Dermis blood vessel endothelial cell (primary cell): ENCODE results near the gene VEPH1. TPM values are rescaled to one million over a fixed set of nuclear protein-coding genes. Genes with fewer than 3 reads are reported as not detected.

Experiments used
- DNase-seq: peaks from one replicate; pipeline ENCODE4 v3.0.0; 2010
- total RNA-seq: library from RNA; depleted of rRNA; stranded (reverse); fragments of >200 nt; gene quantifications from 2 replicates; pipeline ENCODE4 v1.2.3, GENCODE V29; 2014

The VEPH1 gene
- total RNA-seq, 1 donor from 2014 or later: 8.2 TPM

GRCh38 chr3:157297328-157297915 is 205.8 kb downstream of the VEPH1 start:
- no peak for DNase-seq

- no peak for DNase-seq
Observed at GRCh38 chr3:157294953-157295352, 208.3 kb downstream of the VEPH1 start.

- no peak for DNase-seq
Observed at GRCh38 chr3:157294491-157294890, 208.7 kb downstream of the VEPH1 start.

- DNase-seq: no peak
Observed at GRCh38 chr3:157290766-157291165, 212.4 kb downstream of the VEPH1 start.

- DNase-seq: peak; percentile 41
Observed at GRCh38 chr3:157285966-157286365, 217.2 kb downstream of the VEPH1 start.

GRCh38 chr3:157285141-157285540 is 218.1 kb downstream of the VEPH1 start:
- DNase-seq: no peak

GRCh38 chr3:157284688-157285087 is 218.5 kb downstream of the VEPH1 start:
- no peak for DNase-seq

GRCh38 chr3:157282261-157283191 is 220.7 kb downstream of the VEPH1 start:
- DNase-seq: peak; percentile 91

GRCh38 chr3:157280786-157281185 is 222.4 kb downstream of the VEPH1 start:
- peak; percentile 30 for DNase-seq

GRCh38 chr3:157280354-157280753 is 222.9 kb downstream of the VEPH1 start:
- no peak for DNase-seq

GRCh38 chr3:157279237-157279636 is 224.0 kb downstream of the VEPH1 start:
- no peak for DNase-seq

GRCh38 chr3:157276801-157277200 is 226.4 kb downstream of the VEPH1 start:
- DNase-seq: no peak

GRCh38 chr3:157275832-157276231 is 227.4 kb downstream of the VEPH1 start:
- no peak for DNase-seq

- DNase-seq: peak; percentile 54
Observed at GRCh38 chr3:157274644-157275137, 228.5 kb downstream of the VEPH1 start.

GRCh38 chr3:157271283-157271882 is 231.8 kb downstream of the VEPH1 start:
- no peak for DNase-seq

GRCh38 chr3:157268026-157268425 is 235.2 kb downstream of the VEPH1 start:
- no peak for DNase-seq

- DNase-seq: no peak
Observed at GRCh38 chr3:157265931-157266330, 237.3 kb downstream of the VEPH1 start.

- peak; percentile 78 for DNase-seq
Observed at GRCh38 chr3:157263027-157263426, 240.2 kb downstream of the VEPH1 start.

- DNase-seq: no peak
Observed at GRCh38 chr3:157261000-157261399, 242.2 kb downstream of the VEPH1 start.

GRCh38 chr3:157259825-157260224 is 243.4 kb downstream of the VEPH1 start:
- no peak for DNase-seq

- DNase-seq: no peak
Observed at GRCh38 chr3:157257101-157257500, 246.1 kb downstream of the VEPH1 start.

- DNase-seq: no peak
Observed at GRCh38 chr3:157255797-157256196, 247.4 kb downstream of the VEPH1 start.

- no peak for DNase-seq
Observed at GRCh38 chr3:157251685-157252084, 251.5 kb downstream of the VEPH1 start.
